ENCODE data around the gene FAAP100. TPM values are rescaled to one million over a fixed set of nuclear protein-coding genes. Genes with fewer than 3 reads are reported as not detected.
A peak's percentile ranks its signal among the peaks of the same experiment; 100 is the strongest.

FAAP100 gene
- 10 to 100 TPM; 20.9 to 32.2 TPM for total RNA-seq
- 10 to 100 TPM in 1 of 2 donors, 1 to 10 TPM in 1; 8.8 to 48.4 TPM for polyA plus RNA-seq
- long read RNA-seq, donor 1, transcript FAAP100-202 (5 exons, 2,996 nt), result major isoform, 13 of 44 reads
- long read RNA-seq, donor 1, transcript FAAP100-203 (9 exons, 3,822 nt), result minor isoform, 5 of 44 reads
- long read RNA-seq, donor 1, transcript FAAP100-201 (9 exons, 3,627 nt), result minor isoform, 12 of 44 reads
- long read RNA-seq, donor 1, partial matches to known transcripts, result 6 of 44 reads
- long read RNA-seq, donor 1, other reads (novel, unspliced or antisense), result 8 of 44 reads
- long read RNA-seq, donor 2, transcript FAAP100-202 (5 exons, 2,996 nt), result major isoform, 5 of 19 reads
- long read RNA-seq, donor 2, partial matches to known transcripts, result 7 of 19 reads
- long read RNA-seq, donor 2, other reads (novel, unspliced or antisense), result 6 of 19 reads

- DNase-seq, result peak; percentile 86 to 93
- ATAC-seq (ENCODE audit: low FRiP score), result peak; percentile 90
- H3K36me3 ChIP-seq (ENCODE audit: control insufficient read depth in 1 of 2, insufficient read depth in 2 of 2, low read length in 1 of 2), result no peaks in the 10 kb centered on the region
- peak within 1 kb of the TSS; percentile 39 to 66 for H3K4me3 ChIP-seq (ENCODE audit: low read length in 2 of 2)
- H3K4me1 ChIP-seq (ENCODE audit: control insufficient read depth in 1 of 2, insufficient read depth in 2 of 2, low read length in 2 of 2), result no peaks in the 10 kb centered on the region
- no peaks in the 10 kb centered on the region for H3K27me3 ChIP-seq (ENCODE audit: control insufficient read depth in 1 of 2, insufficient read depth in 2 of 2, low read length in 1 of 2)
- H3K9me3 ChIP-seq (ENCODE audit: control insufficient read depth, low read length), result no peaks in the 10 kb centered on the region
- intact Hi-C loops (cut with DNase I), result loop anchor here (2.0 to 5.0 kb wide), 4 partner anchors 14 to 260 kb away; no protein-coding TSS in a partner anchor
- H3K27ac ChIP-seq (ENCODE audit: low read depth in 1 of 2, low read length in 2 of 2), result peak within 1 kb of the TSS in 1 of 2 donors; percentile 79
- WGBS, 2 donors, result 0% methylated on average over 76 to 85 of the region's 85 CpGs
Measured at GRCh38 chr17:81552244-81553017, at the start of gene FAAP100. FAAP100 (minus strand) TSS chr17:81552353; CDS start chr17:81552330, 23 bp downstream.

- Histone ChIP-seq H3K4me3 (ENCODE audit: low read length in 2 of 2) (no peak overlapping the region), H3K27me3 (ENCODE audit: control insufficient read depth in 1 of 2, insufficient read depth in 2 of 2, low read length in 1 of 2) (no peaks in the 10 kb centered on the region), H3K36me3 (ENCODE audit: control insufficient read depth in 1 of 2, insufficient read depth in 2 of 2, low read length in 1 of 2) (peaks cover 0 to 13% of the 10 kb centered on the region in 2 donors), H3K9me3 (ENCODE audit: control insufficient read depth, low read length) (no peaks in the 10 kb centered on the region), H3K4me1 (ENCODE audit: control insufficient read depth in 1 of 2, insufficient read depth in 2 of 2, low read length in 2 of 2) (no peaks in the 10 kb centered on the region), H3K27ac (ENCODE audit: low read depth in 1 of 2, low read length in 2 of 2) (no peak overlapping the region)
- peak in 1 of 2 donors; percentile 41 for DNase-seq
- peak; percentile 82 for ATAC-seq (ENCODE audit: low FRiP score)
- intact Hi-C loops (cut with DNase I), result loop anchor here (5.0 to 10.0 kb wide), 3 partner anchors 84 to 349 kb away; partner anchors contain the start of gene BAHCC1 (in 1 of the 2)
- WGBS, 2 donors, result 22 to 31% methylated on average over 9 of the region's 9 CpGs
Measured at GRCh38 chr17:81601525-81602120, 49.5 kb upstream of the FAAP100 start.

- H3K4me3 ChIP-seq (ENCODE audit: low read length in 2 of 2), result no peak overlapping the region
- WGBS, 2 donors, result 13 to 22% methylated on average over 10 of the region's 10 CpGs
- peak; percentile 64 to 83 for DNase-seq
- H3K4me1 ChIP-seq (ENCODE audit: control insufficient read depth in 1 of 2, insufficient read depth in 2 of 2, low read length in 2 of 2), result no peaks in the 10 kb centered on the region
- intact Hi-C loops (cut with DNase I), result loop anchor here (5.0 to 10.0 kb wide), 4 partner anchors 43 to 348 kb away; partner anchors contain the start of gene BAHCC1 (in 1 of the 2)
- no peak for ATAC-seq (ENCODE audit: low FRiP score)
- H3K27ac ChIP-seq (ENCODE audit: low read depth in 1 of 2, low read length in 2 of 2), result peak overlapping the region in 1 of 2 donors; percentile 51
- no peaks in the 10 kb centered on the region for H3K27me3 ChIP-seq (ENCODE audit: control insufficient read depth in 1 of 2, insufficient read depth in 2 of 2, low read length in 1 of 2)
- no peaks in the 10 kb centered on the region for H3K9me3 ChIP-seq (ENCODE audit: control insufficient read depth, low read length)
- peaks cover 0 to 11% of the 10 kb centered on the region in 2 donors for H3K36me3 ChIP-seq (ENCODE audit: control insufficient read depth in 1 of 2, insufficient read depth in 2 of 2, low read length in 1 of 2)
Measured at GRCh38 chr17:81599719-81600486, 47.8 kb upstream of the FAAP100 start.

GRCh38 chr17:81593105-81593871 is 41.1 kb upstream of the FAAP100 start:
- 89 to 91% methylated on average over 11 of the region's 11 CpGs for WGBS, 2 donors
- no peaks in the 10 kb centered on the region for H3K27me3 ChIP-seq (ENCODE audit: control insufficient read depth in 1 of 2, insufficient read depth in 2 of 2, low read length in 1 of 2)
- ATAC-seq (ENCODE audit: low FRiP score) (no peak), DNase-seq (no peak)
- no peaks in the 10 kb centered on the region for H3K9me3 ChIP-seq (ENCODE audit: control insufficient read depth, low read length)
- intact Hi-C loops (cut with DNase I), result no loop called here
- H3K4me1 ChIP-seq (ENCODE audit: control insufficient read depth in 1 of 2, insufficient read depth in 2 of 2, low read length in 2 of 2), result no peaks in the 10 kb centered on the region
- no peak overlapping the region for H3K27ac ChIP-seq (ENCODE audit: low read depth in 1 of 2, low read length in 2 of 2)
- H3K36me3 ChIP-seq (ENCODE audit: control insufficient read depth in 1 of 2, insufficient read depth in 2 of 2, low read length in 1 of 2), result peaks cover 0 to 5% of the 10 kb centered on the region in 2 donors
- H3K4me3 ChIP-seq (ENCODE audit: low read length in 2 of 2), result no peak overlapping the region

GRCh38 chr17:81591971-81592370 is 39.8 kb upstream of the FAAP100 start:
- Histone ChIP-seq H3K27ac (ENCODE audit: low read depth in 1 of 2, low read length in 2 of 2) (no peak overlapping the region), H3K9me3 (ENCODE audit: control insufficient read depth, low read length) (no peaks in the 10 kb centered on the region), H3K4me1 (ENCODE audit: control insufficient read depth in 1 of 2, insufficient read depth in 2 of 2, low read length in 2 of 2) (no peaks in the 10 kb centered on the region), H3K4me3 (ENCODE audit: low read length in 2 of 2) (no peak overlapping the region), H3K27me3 (ENCODE audit: control insufficient read depth in 1 of 2, insufficient read depth in 2 of 2, low read length in 1 of 2) (no peaks in the 10 kb centered on the region), H3K36me3 (ENCODE audit: control insufficient read depth in 1 of 2, insufficient read depth in 2 of 2, low read length in 1 of 2) (peaks cover 0 to 5% of the 10 kb centered on the region in 2 donors)
- ATAC-seq (ENCODE audit: low FRiP score), result no peak
- intact Hi-C loops (cut with DNase I), result loop anchor here in 1 of 2 donors (1.0 kb wide), 1 partner anchor 22 kb away; no protein-coding TSS in a partner anchor
- WGBS, 2 donors, result 91 to 93% methylated on average over 14 of the region's 14 CpGs
- no peak for DNase-seq

- Histone ChIP-seq H3K36me3 (ENCODE audit: control insufficient read depth in 1 of 2, insufficient read depth in 2 of 2, low read length in 1 of 2) (peaks cover 4 to 5% of the 10 kb centered on the region in 2 donors), H3K9me3 (ENCODE audit: control insufficient read depth, low read length) (no peaks in the 10 kb centered on the region), H3K27me3 (ENCODE audit: control insufficient read depth in 1 of 2, insufficient read depth in 2 of 2, low read length in 1 of 2) (no peaks in the 10 kb centered on the region), H3K27ac (ENCODE audit: low read depth in 1 of 2, low read length in 2 of 2) (no peak overlapping the region), H3K4me1 (ENCODE audit: control insufficient read depth in 1 of 2, insufficient read depth in 2 of 2, low read length in 2 of 2) (no peaks in the 10 kb centered on the region), H3K4me3 (ENCODE audit: low read length in 2 of 2) (no peak overlapping the region)
- DNase-seq, result no peak
- intact Hi-C loops (cut with DNase I), result no loop called here
- ATAC-seq (ENCODE audit: low FRiP score), result peak; percentile 22
- WGBS, 2 donors, result 86 to 89% methylated on average over 8 of the region's 8 CpGs
Measured at GRCh38 chr17:81590121-81590520, 38.0 kb upstream of the FAAP100 start.

- WGBS, 2 donors, result 91% methylated on average over 5 of the region's 5 CpGs
- Histone ChIP-seq H3K4me1 (ENCODE audit: control insufficient read depth in 1 of 2, insufficient read depth in 2 of 2, low read length in 2 of 2) (no peaks in the 10 kb centered on the region), H3K36me3 (ENCODE audit: control insufficient read depth in 1 of 2, insufficient read depth in 2 of 2, low read length in 1 of 2) (peaks cover 4 to 5% of the 10 kb centered on the region in 2 donors), H3K9me3 (ENCODE audit: control insufficient read depth, low read length) (no peaks in the 10 kb centered on the region), H3K27me3 (ENCODE audit: control insufficient read depth in 1 of 2, insufficient read depth in 2 of 2, low read length in 1 of 2) (no peaks in the 10 kb centered on the region), H3K27ac (ENCODE audit: low read depth in 1 of 2, low read length in 2 of 2) (no peak overlapping the region), H3K4me3 (ENCODE audit: low read length in 2 of 2) (no peak overlapping the region)
- no peak for DNase-seq
- intact Hi-C loops (cut with DNase I), result no loop called here
- no peak for ATAC-seq (ENCODE audit: low FRiP score)
Measured at GRCh38 chr17:81589612-81590011, 37.5 kb upstream of the FAAP100 start.

All from aorta (tissue), 5 donors.